Stomach (tissue), 9 donors: ENCODE measurements around the gene ZNF189. TPM values are rescaled to one million over a fixed set of nuclear protein-coding genes. Genes with fewer than 3 reads are reported as not detected.

Source experiments
- DNase-seq, 2 donors: peaks; one replicate each; pipeline versions ENCODE4 v3.0.0 to v3.0.0-alpha.2; 2013 to 2019
- H3K27ac ChIP-seq, 5 donors: fragments of 200-600 bp in 4 of 5; sonication (generic) in 4 of 5; one replicate each; pipeline ENCODE4 v1.5.1; 2013 to 2019; ENCODE audit warnings: mild to moderate bottlenecking in 1 of 5, moderate library complexity in 1 of 5
- H3K27me3 ChIP-seq, 3 donors: fragments of 200-600 bp; sonication (generic); one replicate each; pipeline ENCODE4 v1.5.1; 2017 to 2019; ENCODE audit warnings: mixed run types in 1 of 3
- H3K36me3 ChIP-seq, 4 donors: fragments of 200-600 bp; sonication (generic); 1 replicate in 3 of 4; 2 replicates in 1 of 4; pipeline ENCODE4 v1.5.1; 2016 to 2019
- H3K4me1 ChIP-seq, 4 donors: fragments of 200-600 bp; sonication (generic); one replicate each; pipeline ENCODE4 v1.5.1; 2016 to 2019
- H3K4me3 ChIP-seq, 4 donors: fragments of 200-600 bp; sonication (generic) in 3 of 4; one replicate each; pipeline ENCODE4 v1.5.1; 2016 to 2019; ENCODE audit warnings: mild to moderate bottlenecking in 1 of 4
- H3K9me3 ChIP-seq, 4 donors: fragments of 200-600 bp; sonication (generic); one replicate each; pipeline ENCODE4 v1.5.1; 2016 to 2019
- EP300 ChIP-seq: sonication (generic); formaldehyde crosslinking; IDR thresholded peaks from one replicate; pipeline ENCODE4 v1.6.1; 2017; ENCODE audit warnings: antibody characterized with exemption
- POLR2A ChIP-seq, 4 donors: fragments of 450-650 bp; IDR thresholded peaks; one replicate each; pipeline ENCODE4 v1.6.1; 2016; ENCODE audit warnings: antibody characterized with exemption in 4 of 4, control low read depth in 2 of 4, mild to moderate bottlenecking in 1 of 4, moderate library complexity in 1 of 4
- POLR2AphosphoS5 ChIP-seq, 3 donors: sonication (generic); formaldehyde crosslinking; IDR thresholded peaks; one replicate each; pipeline ENCODE4 v1.6.1; 2016; ENCODE audit warnings: antibody characterized with exemption in 3 of 3
- WGBS, 5 donors: extraction: QIAGEN DNeasy Blood & Tissue Kit in 3 of 5; methylation state at CpG; one replicate each; pipeline versions ENCODE4 v1.1.5 to v1.1.7; 2013 to 2018; 5-methylcytosine and 5-hydroxymethylcytosine counted together
- intact Hi-C: fragments of 100-400 bp; cut with DNase I; formaldehyde crosslinking; loops from one replicate; pipeline ENCODE4 v1.15.1; 2023; ENCODE audit warnings: low total_unique reads
- polyA plus RNA-seq, 3 donors: library from polyadenylated mRNA; stranded (reverse); fragments of 200-250 nt; gene quantifications; one replicate each; pipeline ENCODE4 v1.2.3, GENCODE V29; 2013
- total RNA-seq, 5 donors: library from RNA; depleted of rRNA; stranded (reverse); fragments of >200 nt; gene quantifications; one replicate each; pipeline versions ENCODE4 v1.1.0 to v1.2.3, GENCODE V29; 2014 to 2016
- TF ChIP-seq, protein P1 (sequence below), 7 experiments: fragments of 450-650 bp in 4 of 7; fragments of 200-600 bp in 3 of 7; sonication (generic) in 3 of 7; IDR thresholded peaks; one replicate each; pipeline ENCODE4 v1.5.1; 2016 to 2019; ENCODE audit warnings: antibody characterized with exemption in 7 of 7, control low read depth in 2 of 7, mild to moderate bottlenecking in 1 of 7
- donor health status: healthy with polysubstance abuse.
- donor health status: Bipolar disorder and iron deficiency.
- donor health status: healthy.

The ZNF189 gene
- total and polyA plus RNA-seq, 8 donors, result 5.8 to 52.2 (median 12.3) TPM

DNA sequence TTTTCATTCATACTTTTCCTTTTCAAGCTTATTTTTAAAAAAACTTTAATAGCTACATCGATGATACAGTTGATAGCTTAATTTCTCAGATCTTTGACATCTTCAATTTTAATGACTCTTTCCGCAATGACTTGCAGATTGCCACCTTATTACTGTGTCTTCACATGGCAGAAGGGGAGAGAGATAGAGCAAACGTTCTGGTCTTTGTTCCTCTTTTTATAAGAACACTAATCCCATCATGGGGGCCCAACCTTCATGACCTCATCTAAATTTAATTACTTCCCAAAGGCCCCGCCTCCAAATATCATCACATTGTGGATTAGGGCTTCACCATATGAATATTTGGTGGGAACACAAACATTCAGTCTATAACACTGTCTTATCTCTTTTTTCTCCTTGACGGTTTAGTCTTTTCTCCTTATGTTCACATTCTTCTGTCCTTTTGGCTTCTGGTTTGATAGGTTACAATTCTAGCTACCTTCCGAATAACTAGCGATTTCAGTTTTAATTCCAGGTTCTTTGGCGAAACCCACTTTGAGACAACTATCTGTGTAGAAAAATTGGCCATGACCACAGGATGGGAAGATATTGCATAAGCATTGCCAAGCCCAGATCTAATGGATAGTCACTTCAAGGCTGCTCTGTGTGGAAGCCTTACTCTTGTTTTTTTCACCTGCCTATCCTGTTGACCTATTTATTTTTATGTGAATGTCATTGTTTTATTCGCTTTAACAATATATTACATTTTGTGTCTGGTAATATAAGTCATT is 5.0 kb downstream of the ZNF189 start:
- Histone ChIP-seq H3K4me3 (no peak overlapping the region), H3K4me1 (peaks cover 9 to 27% (median 23%) of the 10 kb centered on the region in 4 donors), H3K27ac (no peak overlapping the region), H3K36me3 (peaks cover 77 to 88% (median 87%) of the 10 kb centered on the region in 4 donors), H3K9me3 (peaks cover 28 to 62% (median 47%) of the 10 kb centered on the region in 4 donors), H3K27me3 (no peaks in the 10 kb centered on the region)
- TF ChIP-seq EP300, result no peak
- no peak for TF ChIP-seq POLR2A (IDR thresholded peaks at IDR 0.05)
- TF ChIP-seq, protein P1, sequence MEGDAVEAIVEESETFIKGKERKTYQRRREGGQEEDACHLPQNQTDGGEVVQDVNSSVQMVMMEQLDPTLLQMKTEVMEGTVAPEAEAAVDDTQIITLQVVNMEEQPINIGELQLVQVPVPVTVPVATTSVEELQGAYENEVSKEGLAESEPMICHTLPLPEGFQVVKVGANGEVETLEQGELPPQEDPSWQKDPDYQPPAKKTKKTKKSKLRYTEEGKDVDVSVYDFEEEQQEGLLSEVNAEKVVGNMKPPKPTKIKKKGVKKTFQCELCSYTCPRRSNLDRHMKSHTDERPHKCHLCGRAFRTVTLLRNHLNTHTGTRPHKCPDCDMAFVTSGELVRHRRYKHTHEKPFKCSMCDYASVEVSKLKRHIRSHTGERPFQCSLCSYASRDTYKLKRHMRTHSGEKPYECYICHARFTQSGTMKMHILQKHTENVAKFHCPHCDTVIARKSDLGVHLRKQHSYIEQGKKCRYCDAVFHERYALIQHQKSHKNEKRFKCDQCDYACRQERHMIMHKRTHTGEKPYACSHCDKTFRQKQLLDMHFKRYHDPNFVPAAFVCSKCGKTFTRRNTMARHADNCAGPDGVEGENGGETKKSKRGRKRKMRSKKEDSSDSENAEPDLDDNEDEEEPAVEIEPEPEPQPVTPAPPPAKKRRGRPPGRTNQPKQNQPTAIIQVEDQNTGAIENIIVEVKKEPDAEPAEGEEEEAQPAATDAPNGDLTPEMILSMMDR (IDR thresholded peaks at IDR 0.05), result no peak
- TF ChIP-seq POLR2AphosphoS5 (IDR thresholded peaks at IDR 0.05), result no peak
- 92 to 95% (median 95%) methylated on average over 9 of the region's 9 CpGs for WGBS, 5 donors
- no peak for DNase-seq
- intact Hi-C loops, result no loop called here

- Histone ChIP-seq H3K4me1 (no peaks in the 10 kb centered on the region), H3K36me3 (peaks cover 57 to 71% (median 61%) of the 10 kb centered on the region in 4 donors), H3K27ac (no peak overlapping the region), H3K9me3 (peaks cover 48 to 100% (median 90%) of the 10 kb centered on the region in 4 donors), H3K27me3 (no peaks in the 10 kb centered on the region), H3K4me3 (no peak overlapping the region)
- intact Hi-C loops, result no loop called here
- no peak for TF ChIP-seq POLR2AphosphoS5 (IDR thresholded peaks at IDR 0.05)
- no peak for TF ChIP-seq EP300
- TF ChIP-seq, protein P1 (IDR thresholded peaks at IDR 0.05), result no peak
- TF ChIP-seq POLR2A (IDR thresholded peaks at IDR 0.05), result no peak
- no peak for DNase-seq
- 97 to 99% (median 98%) methylated on average over 5 of the region's 5 CpGs for WGBS, 5 donors
Measured at GRCh38 chr9:101408374-101409078, 9.9 kb downstream of the ZNF189 start.

GRCh38 chr9:101409079-101409477 is 10.4 kb downstream of the ZNF189 start:
- H3K9me3 ChIP-seq, result peaks cover 48 to 100% (median 91%) of the 10 kb centered on the region in 4 donors
- H3K4me1 ChIP-seq, result no peaks in the 10 kb centered on the region
- H3K27me3 ChIP-seq, result no peaks in the 10 kb centered on the region
- WGBS, 5 donors, result 97 to 100% (median 100%) methylated on average over 4 of the region's 4 CpGs
- no peak for DNase-seq
- no peak for TF ChIP-seq POLR2A (IDR thresholded peaks at IDR 0.05)
- TF ChIP-seq, protein P1 (IDR thresholded peaks at IDR 0.05), result no peak
- no peak for TF ChIP-seq POLR2AphosphoS5 (IDR thresholded peaks at IDR 0.05)
- TF ChIP-seq EP300, result no peak
- intact Hi-C loops, result no loop called here
- no peak overlapping the region for H3K4me3 ChIP-seq
- no peak overlapping the region for H3K27ac ChIP-seq
- H3K36me3 ChIP-seq, result peaks cover 52 to 65% (median 55%) of the 10 kb centered on the region in 4 donors

DNA sequence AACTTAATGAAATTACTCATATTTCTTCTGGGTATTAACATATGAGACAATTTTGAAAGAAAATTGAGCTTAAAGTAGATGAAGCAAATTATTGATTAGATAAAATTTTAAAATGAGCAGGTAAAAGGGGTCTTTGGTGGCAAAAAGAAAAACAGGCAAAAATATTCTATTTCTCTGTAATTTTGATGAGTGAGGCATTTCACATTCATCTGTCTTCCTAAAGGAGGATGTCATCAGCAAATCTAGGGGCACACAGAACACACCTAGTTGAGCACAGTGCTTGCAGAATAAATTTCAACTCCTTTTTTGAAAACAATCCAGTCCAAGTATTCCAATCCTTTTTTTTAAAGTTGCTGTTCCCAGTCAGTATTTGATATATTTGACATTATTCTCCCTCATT is 16.2 kb downstream of the ZNF189 start:
- H3K4me3 ChIP-seq, result no peak overlapping the region

More for the DNA sequence above, 16.2 kb downstream of the ZNF189 start:
- Histone ChIP-seq H3K4me1 (no peaks in the 10 kb centered on the region), H3K9me3 (peaks cover 9 to 94% (median 58%) of the 10 kb centered on the region in 4 donors), H3K27ac (no peak overlapping the region), H3K27me3 (no peaks in the 10 kb centered on the region), H3K36me3 (peaks cover 0 to 44% (median 0%) of the 10 kb centered on the region in 4 donors)
- no peak for DNase-seq
- intact Hi-C loops, result no loop called here
- TF ChIP-seq POLR2AphosphoS5 (IDR thresholded peaks at IDR 0.05), result no peak
